ENCODE results near the gene ZNF593.

Gene ZNF593

DNA sequence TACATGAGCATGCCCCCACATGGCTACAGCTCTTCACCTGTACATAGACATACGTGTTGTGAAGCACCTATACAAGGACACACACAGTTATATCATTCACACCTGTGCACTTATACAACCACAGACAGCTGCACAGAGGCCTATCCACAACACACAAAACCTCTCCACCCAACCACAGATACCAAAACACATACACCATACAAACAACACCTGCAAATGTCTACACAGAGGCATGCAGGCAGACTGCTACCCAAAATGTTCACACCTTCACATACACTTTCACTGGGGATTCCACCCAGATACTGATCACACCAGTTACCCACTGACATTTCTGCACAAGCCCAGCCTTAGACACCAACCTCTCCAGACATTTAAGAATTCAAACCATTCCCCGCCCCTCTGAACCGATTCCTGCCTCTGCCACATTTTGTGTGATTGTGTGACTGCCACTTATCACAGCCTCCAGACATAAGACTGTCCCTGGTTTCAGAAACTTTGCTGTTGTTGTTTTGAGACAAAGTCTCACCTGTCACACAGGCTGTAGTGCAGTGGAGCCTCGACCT lies 2.9 kb upstream of the ZNF593 start:
- in situ Hi-C loops (cut with HindIII; ENCODE audit: low pct_unique_long_range_greater_than_20kb, low sequenced_read_pairs), result no loop called here
- TF ChIP-seq JUND (IDR thresholded peaks at IDR 0.05; ENCODE audit: low read depth), result no peak
- DNase-seq (ENCODE audit: low read depth in 1 of 2, low spot score in 1 of 2), result no peak

GRCh38 chr1:26168410-26169197 lies 1.1 kb upstream of the ZNF593 start, which contains the start of gene C1orf232:
C1orf232 (minus strand) TSS chr1:26168963; CDS start chr1:26168499, 464 bp downstream.
- in situ Hi-C loops (cut with HindIII; ENCODE audit: low pct_unique_long_range_greater_than_20kb, low sequenced_read_pairs), result no loop called here
- no peak for TF ChIP-seq JUND (IDR thresholded peaks at IDR 0.05; ENCODE audit: low read depth)

GRCh38 chr1:26169198-26169554 lies 532 bp upstream of the ZNF593 start:
- DNase-seq (ENCODE audit: low read depth in 1 of 2, low spot score in 1 of 2), result no peak
- TF ChIP-seq JUND (IDR thresholded peaks at IDR 0.05; ENCODE audit: low read depth), result no peak
- in situ Hi-C loops (cut with HindIII; ENCODE audit: low pct_unique_long_range_greater_than_20kb, low sequenced_read_pairs), result no loop called here

More at GRCh38 chr1:26168410-26169197, 1.1 kb upstream of the ZNF593 start, which contains the start of gene C1orf232:
- no peak for DNase-seq (ENCODE audit: low read depth in 1 of 2, low spot score in 1 of 2)

- no peak for TF ChIP-seq JUND (IDR thresholded peaks at IDR 0.05; ENCODE audit: low read depth)
- DNase-seq (ENCODE audit: low read depth in 1 of 2, low spot score in 1 of 2), result no peak
- in situ Hi-C loops (cut with HindIII; ENCODE audit: low pct_unique_long_range_greater_than_20kb, low sequenced_read_pairs), result no loop called here
These were observed 739 bp downstream of the ZNF593 start for GRCh38 chr1:26170472-26170821.

- in situ Hi-C loops (cut with HindIII; ENCODE audit: low pct_unique_long_range_greater_than_20kb, low sequenced_read_pairs), result no loop called here
- no peak for DNase-seq (ENCODE audit: low read depth in 1 of 2, low spot score in 1 of 2)
- no peak for TF ChIP-seq JUND (IDR thresholded peaks at IDR 0.05; ENCODE audit: low read depth)
These were observed 1.7 kb downstream of the ZNF593 start, which contains the start of gene ZNF593OS for GRCh38 chr1:26171084-26172072. ZNF593OS (minus strand) TSS chr1:26171832; CDS start chr1:26171661, 171 bp downstream.

DNA sequence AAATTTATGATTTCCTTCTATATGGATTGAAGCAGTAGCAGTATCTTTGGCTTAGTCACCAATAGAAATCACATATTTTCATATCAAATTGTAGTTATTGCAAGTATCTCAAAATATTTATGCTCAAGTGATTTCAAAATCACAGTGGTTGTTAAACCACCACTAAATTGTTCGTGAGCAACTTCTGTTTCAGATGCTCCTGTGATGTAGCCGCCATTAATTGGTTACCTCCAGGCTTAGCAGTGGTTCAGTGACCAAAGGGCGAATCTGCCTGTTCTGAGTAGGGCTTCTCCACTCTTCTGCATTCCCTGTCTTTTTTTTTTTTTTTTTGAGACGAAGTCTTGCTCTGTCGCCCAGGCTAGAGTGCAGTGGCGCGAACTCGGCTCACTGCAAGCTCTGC lies 5.6 kb downstream of the ZNF593 start:
- TF ChIP-seq JUND (IDR thresholded peaks at IDR 0.05; ENCODE audit: low read depth), result no peak
- no peak for DNase-seq (ENCODE audit: low read depth in 1 of 2, low spot score in 1 of 2)
- in situ Hi-C loops (cut with HindIII; ENCODE audit: low pct_unique_long_range_greater_than_20kb, low sequenced_read_pairs), result no loop called here

DNA sequence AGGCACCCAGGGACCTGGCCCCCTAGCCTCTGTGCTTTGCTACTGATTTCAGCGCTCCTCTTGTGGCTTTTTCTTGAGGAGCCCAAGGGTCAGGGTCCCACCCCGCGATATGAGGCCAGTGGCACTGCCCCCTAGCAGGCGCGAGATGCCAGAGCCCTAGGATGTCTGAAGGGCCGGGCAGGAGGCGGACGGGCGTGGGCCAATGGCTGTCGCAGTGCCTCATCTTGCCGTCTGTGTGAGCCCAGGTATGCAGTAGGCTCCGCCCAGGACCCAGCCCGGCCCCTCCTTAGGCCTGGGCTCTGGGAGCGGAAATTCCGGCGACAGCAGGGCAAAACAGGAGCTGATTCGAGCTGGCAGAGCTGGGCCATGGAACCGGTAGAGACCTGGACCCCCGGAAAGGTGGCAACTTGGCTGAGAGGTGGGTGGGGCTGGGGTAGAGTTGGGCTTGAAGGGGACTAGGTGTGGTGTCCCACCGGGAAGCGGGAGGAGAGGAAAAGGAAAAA lies 7.5 kb downstream of the ZNF593 start, which contains the start of gene CNKSR1:
TSS of gene CNKSR1 (plus strand) at position 310 of the 503 bp plus-strand sequence. CDS start at position 367, 57 bp downstream.
- peak; percentile 82 to 89 for DNase-seq (ENCODE audit: low read depth in 1 of 2, low spot score in 1 of 2)
- TF ChIP-seq JUND (IDR thresholded peaks at IDR 0.05; ENCODE audit: low read depth), result no peak
- in situ Hi-C loops (cut with HindIII; ENCODE audit: low pct_unique_long_range_greater_than_20kb, low sequenced_read_pairs), result no loop called here

DNA sequence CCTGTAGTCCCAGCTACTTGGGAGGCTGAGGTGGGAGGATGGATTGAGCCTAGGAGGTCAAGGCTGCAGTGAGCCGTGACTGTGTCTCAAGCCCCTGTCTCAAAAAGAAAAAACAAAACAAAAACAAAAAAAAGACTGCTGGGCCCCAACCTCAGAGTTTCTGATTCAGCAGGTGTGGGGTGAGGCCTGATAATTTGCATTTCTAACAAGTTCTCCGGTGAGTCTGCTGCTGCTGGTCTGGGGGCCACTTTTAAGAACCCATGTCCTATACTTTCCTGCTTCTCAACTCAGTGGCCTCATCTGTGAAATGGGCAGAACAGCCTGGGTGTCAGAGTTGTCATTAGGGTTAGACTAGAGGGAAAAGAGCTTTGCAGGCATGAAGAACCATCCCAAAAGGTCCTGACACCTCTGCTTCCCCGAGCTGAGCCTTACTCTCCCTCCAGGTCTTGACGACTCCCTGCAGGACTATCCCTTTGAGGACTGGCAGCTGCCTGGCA lies 10.3 kb downstream of the ZNF593 start:
- no peak for DNase-seq (ENCODE audit: low read depth in 1 of 2, low spot score in 1 of 2)
- no peak for TF ChIP-seq JUND (IDR thresholded peaks at IDR 0.05; ENCODE audit: low read depth)
- in situ Hi-C loops (cut with HindIII; ENCODE audit: low pct_unique_long_range_greater_than_20kb, low sequenced_read_pairs), result no loop called here

- in situ Hi-C loops (cut with HindIII; ENCODE audit: low pct_unique_long_range_greater_than_20kb, low sequenced_read_pairs), result no loop called here
- TF ChIP-seq JUND (IDR thresholded peaks at IDR 0.05; ENCODE audit: low read depth), result no peak
- DNase-seq (ENCODE audit: low read depth in 1 of 2, low spot score in 1 of 2), result no peak
These were observed 12.1 kb downstream of the ZNF593 start for GRCh38 chr1:26181586-26182382.

- in situ Hi-C loops (cut with HindIII; ENCODE audit: low pct_unique_long_range_greater_than_20kb, low sequenced_read_pairs), result no loop called here
- DNase-seq (ENCODE audit: low read depth in 1 of 2, low spot score in 1 of 2), result no peak
- TF ChIP-seq JUND (IDR thresholded peaks at IDR 0.05; ENCODE audit: low read depth), result no peak
These were observed 12.6 kb downstream of the ZNF593 start for GRCh38 chr1:26182383-26182696.

DNA sequence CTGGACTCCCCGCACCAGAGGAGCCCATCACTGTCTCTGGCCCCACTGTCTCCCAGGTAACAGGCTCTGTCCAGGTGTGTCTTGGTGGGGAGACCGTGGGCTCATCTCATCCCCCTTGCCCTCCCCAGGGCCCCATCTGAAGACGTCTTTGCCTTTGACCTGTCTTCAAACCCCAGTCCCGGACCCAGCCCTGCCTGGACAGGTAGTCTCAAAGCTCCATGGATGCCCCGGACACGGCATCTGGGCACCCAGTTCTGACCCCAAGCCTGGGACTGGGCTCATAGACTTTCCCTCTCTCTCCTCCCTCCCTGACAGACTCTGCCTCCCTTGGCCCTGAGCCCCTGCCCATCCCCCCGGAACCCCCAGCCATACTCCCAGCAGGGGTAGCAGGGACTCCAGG lies 14.4 kb downstream of the ZNF593 start:
- DNase-seq (ENCODE audit: low read depth in 1 of 2, low spot score in 1 of 2), result no peak
- in situ Hi-C loops (cut with HindIII; ENCODE audit: low pct_unique_long_range_greater_than_20kb, low sequenced_read_pairs), result no loop called here
- no peak for TF ChIP-seq JUND (IDR thresholded peaks at IDR 0.05; ENCODE audit: low read depth)

Measured in T47D (cell line).